Measurements from ENCODE around the gene PSME1. TPM values are rescaled to one million over a fixed set of nuclear protein-coding genes. Genes with fewer than 3 reads are reported as not detected.
A peak's percentile ranks its signal among the peaks of the same experiment; 100 is the strongest.

The PSME1 gene
- total and polyA plus RNA-seq, 2 of the 13 experiments (the other 11 are each of a cell fraction or from before 2014, with no cell fraction given) = 159 to 608 TPM

DNA sequence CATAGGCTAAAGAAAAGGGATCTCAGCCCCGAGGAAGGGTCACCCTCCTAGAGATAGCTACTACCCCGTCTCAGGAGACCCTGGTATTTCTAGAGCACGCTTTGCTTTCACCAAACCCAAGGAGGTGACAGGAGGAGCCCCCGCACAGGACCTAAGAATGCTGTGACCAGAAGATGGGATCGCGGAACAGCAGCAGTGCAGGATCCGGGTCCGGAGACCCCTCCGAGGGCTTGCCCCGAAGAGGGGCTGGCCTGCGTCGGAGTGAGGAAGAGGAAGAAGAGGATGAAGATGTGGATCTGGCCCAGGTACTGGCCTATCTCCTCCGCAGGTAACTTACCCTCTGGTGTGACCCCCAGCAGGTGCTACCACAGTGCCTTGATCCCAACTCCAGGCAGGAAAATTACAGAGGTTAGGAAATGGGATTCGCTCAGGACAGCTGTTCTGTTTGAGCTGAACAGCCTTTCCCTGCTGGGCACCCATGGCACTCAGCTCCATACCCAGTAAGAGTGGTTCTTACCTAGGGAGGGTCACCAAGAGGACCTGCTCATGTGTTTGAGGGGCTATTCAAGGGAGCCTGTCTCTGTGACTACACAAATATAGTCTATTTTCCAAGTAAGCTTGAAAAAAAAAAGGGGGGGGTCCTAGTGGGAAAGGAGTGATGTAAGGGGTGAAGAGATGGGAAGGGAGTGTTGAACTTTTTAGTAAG lies 20.4 kb upstream of the PSME1 start (continued):
- TF ChIP-seq, protein P1, sequence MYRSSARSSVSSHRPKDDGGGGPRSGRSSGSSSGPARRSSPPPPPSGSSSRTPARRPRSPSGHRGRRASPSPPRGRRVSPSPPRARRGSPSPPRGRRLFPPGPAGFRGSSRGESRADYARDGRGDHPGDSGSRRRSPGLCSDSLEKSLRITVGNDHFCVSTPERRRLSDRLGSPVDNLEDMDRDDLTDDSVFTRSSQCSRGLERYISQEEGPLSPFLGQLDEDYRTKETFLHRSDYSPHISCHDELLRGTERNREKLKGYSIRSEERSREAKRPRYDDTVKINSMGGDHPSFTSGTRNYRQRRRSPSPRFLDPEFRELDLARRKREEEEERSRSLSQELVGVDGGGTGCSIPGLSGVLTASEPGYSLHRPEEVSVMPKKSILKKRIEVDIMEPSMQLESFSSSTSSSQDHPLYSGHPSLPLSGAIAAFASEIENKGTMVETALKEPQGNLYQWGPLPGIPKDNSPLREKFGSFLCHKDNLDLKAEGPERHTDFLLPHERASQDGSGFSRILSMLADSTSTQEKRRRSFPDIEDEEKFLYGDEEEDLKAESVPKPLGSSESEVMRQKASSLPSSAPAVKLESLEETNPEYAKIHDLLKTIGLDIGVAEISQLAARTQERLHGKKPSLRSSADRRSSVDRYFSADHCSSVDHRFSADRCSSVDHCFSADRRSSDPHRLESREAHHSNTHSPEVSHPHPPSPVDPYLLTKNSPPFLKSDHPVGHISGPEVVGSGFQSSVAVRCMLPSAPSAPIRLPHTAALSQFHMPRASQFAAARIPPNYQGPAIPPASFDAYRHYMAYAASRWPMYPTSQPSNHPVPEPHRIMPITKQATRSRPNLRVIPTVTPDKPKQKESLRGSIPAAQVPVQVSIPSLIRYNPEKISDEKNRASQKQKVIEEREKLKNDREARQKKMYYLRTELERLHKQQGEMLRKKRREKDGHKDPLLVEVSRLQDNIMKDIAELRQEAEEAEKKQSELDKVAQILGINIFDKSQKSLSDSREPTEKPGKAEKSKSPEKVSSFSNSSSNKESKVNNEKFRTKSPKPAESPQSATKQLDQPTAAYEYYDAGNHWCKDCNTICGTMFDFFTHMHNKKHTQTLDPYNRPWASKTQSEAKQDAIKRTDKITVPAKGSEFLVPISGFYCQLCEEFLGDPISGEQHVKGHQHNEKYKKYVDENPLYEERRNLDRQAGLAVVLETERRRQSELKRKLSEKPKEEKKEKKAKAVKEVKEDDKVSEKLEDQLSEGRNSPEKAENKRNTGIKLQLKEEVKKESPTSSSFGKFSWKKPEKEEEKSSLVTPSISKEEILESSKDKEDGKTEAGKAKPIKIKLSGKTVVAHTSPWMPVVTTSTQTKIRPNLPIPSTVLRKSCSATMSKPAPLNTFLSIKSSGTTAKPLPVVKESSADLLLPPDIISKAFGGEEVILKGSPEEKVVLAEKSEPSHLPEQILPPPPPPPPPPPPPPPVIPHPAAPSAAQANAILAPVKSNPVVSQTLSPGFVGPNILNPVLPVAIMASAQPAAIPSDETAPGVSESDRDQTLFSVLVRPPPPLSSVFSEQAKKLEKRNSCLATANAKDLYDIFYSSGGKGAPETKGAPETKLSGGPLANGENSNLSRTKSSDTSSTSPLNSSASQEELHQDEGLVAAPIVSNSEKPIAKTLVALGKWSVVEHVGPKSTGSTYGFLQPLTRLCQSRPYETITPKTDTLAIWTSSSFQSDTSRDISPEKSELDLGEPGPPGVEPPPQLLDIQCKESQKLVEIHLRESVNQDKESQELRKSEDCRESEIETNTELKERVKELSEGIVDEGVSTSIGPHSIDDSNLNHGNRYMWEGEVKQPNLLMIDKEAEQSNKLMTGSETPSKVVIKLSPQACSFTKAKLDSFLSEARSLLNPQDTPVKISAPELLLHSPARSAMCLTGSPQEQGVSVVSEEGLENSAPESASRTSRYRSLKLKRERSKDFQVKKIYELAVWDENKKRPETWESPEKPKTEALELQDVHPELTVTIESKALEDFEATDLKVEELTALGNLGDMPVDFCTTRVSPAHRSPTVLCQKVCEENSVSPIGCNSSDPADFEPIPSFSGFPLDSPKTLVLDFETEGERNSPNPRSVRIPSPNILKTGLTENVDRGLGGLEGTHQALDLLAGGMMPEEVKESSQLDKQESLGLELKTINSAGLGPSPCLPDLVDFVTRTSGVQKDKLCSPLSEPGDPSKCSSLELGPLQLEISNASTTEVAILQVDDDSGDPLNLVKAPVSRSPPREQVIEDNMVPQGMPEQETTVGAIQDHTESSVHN (CRISPR knock-in tag; IDR thresholded peaks at IDR 0.05) = peak; percentile 36; the same call in 1 of the 2 replicates
- peak; percentile 85; the same call in 1 of the 2 replicates for TF ChIP-seq ZKSCAN5 (CRISPR knock-in tag; IDR thresholded peaks at IDR 0.05)
- no peak for TF ChIP-seq SALL1 (CRISPR knock-in tag; IDR thresholded peaks at IDR 0.05)
- peak; percentile 92 for TF ChIP-seq ZNF724P (CRISPR knock-in tag; IDR thresholded peaks at IDR 0.05; ENCODE audit: borderline replicate concordance)
- no peak for TF ChIP-seq CCAR2 (optimal IDR thresholded peaks at IDR 0.05; ENCODE audit: low read depth, low read length)
- 0 out of 2 replicates have a peak, but pooled peaks have one; percentile 24 for TF ChIP-seq ZNF143 (CRISPR knock-in tag; IDR thresholded peaks at IDR 0.05)
- no peak for TF ChIP-seq ZC3H13 (CRISPR knock-in tag; IDR thresholded peaks at IDR 0.05)
- TF ChIP-seq CCDC6 (CRISPR knock-in tag; IDR thresholded peaks at IDR 0.05) = no peak
- TF ChIP-seq ZMYM4 (CRISPR knock-in tag; IDR thresholded peaks at IDR 0.05) = no peak
- TF ChIP-seq JARID2 (CRISPR knock-in tag; IDR thresholded peaks at IDR 0.05; ENCODE audit: insufficient replicate concordance) = peak; percentile 65
- no peak for TF ChIP-seq POLR2A (IDR thresholded peaks at IDR 0.05; ENCODE audit: insufficient read depth in 1 of 2, low read depth in 2 of 2, low read length in 2 of 2)
- no peak for TF ChIP-seq KAT2B (IDR thresholded peaks at IDR 0.05; ENCODE audit: borderline replicate concordance, low read depth, low read length)
- no peak for TF ChIP-seq TEAD2 (CRISPR knock-in tag; IDR thresholded peaks at IDR 0.05)
- TF ChIP-seq FOXJ3 (CRISPR knock-in tag; IDR thresholded peaks at IDR 0.05; ENCODE audit: borderline replicate concordance) = no peak
- TF ChIP-seq EP300 (IDR thresholded peaks at IDR 0.05; ENCODE audit: low read depth in 2 of 2, low read length in 2 of 2) = no peak
- peak; percentile 3; the same call in 1 of the 2 replicates for TF ChIP-seq EP300 (CRISPR knock-in tag; IDR thresholded peaks at IDR 0.05; ENCODE audit: borderline replicate concordance)
- peak; percentile 81 for TF ChIP-seq MEIS2 (CRISPR knock-in tag; IDR thresholded peaks at IDR 0.05)
- 0 out of 2 replicates have a peak, but pooled peaks have one; percentile 2 for TF ChIP-seq ZNF546 (CRISPR knock-in tag; conservative IDR thresholded peaks at IDR 0.05)
- TF ChIP-seq, protein P2, sequence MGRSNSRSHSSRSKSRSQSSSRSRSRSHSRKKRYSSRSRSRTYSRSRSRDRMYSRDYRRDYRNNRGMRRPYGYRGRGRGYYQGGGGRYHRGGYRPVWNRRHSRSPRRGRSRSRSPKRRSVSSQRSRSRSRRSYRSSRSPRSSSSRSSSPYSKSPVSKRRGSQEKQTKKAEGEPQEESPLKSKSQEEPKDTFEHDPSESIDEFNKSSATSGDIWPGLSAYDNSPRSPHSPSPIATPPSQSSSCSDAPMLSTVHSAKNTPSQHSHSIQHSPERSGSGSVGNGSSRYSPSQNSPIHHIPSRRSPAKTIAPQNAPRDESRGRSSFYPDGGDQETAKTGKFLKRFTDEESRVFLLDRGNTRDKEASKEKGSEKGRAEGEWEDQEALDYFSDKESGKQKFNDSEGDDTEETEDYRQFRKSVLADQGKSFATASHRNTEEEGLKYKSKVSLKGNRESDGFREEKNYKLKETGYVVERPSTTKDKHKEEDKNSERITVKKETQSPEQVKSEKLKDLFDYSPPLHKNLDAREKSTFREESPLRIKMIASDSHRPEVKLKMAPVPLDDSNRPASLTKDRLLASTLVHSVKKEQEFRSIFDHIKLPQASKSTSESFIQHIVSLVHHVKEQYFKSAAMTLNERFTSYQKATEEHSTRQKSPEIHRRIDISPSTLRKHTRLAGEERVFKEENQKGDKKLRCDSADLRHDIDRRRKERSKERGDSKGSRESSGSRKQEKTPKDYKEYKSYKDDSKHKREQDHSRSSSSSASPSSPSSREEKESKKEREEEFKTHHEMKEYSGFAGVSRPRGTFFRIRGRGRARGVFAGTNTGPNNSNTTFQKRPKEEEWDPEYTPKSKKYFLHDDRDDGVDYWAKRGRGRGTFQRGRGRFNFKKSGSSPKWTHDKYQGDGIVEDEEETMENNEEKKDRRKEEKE (IDR thresholded peaks at IDR 0.05) = no peak
- no peak for TF ChIP-seq NCOA1 (CRISPR knock-in tag; IDR thresholded peaks at IDR 0.05)

All from HepG2 (cell line).